IMR-90 (cell line): ENCODE measurements around the gene FCSK. TPM values are rescaled to one million over a fixed set of nuclear protein-coding genes. Genes with fewer than 3 reads are reported as not detected.

ENCODE experiments used
- ATAC-seq: fragments of 200-7000 bp; cut with Tn5 transposase; 2 replicates; pipeline ENCODE4 v1.9.1; 2020; ENCODE audit warnings: low read depth, mild to moderate bottlenecking, moderate library complexity
- BruUV-seq: library from RNA; stranded (reverse); fragments of 400-500 nt; replicated peaks from 2 replicates; lab custom pipeline; 2021; lab: Mats Ljungman, UMichigan
- CTCF ChIA-PET: fragments of 300-600 bp; formaldehyde crosslinking; extraction: SDS; loops from one replicate; lab custom pipeline; 2021; ENCODE audit warnings: antibody characterized with exemption; lab: Yijun Ruan, JAX
- POLR2A ChIA-PET: fragments of 300-600 bp; sonication (Branson Sonifier 250); formaldehyde crosslinking; loops from one replicate; lab custom pipeline; 2022; ENCODE audit warnings: antibody characterized with exemption; ENCODE audit not compliant: unreplicated experiment; lab: Charles Lee
- DNase-seq: peaks from one replicate; pipeline ENCODE4 v3.0.0; 2013
- H2AFZ ChIP-seq: replicated peaks from 2 replicates; pipeline ENCODE3; 2013; ENCODE audit warnings: low read length, mild to moderate bottlenecking; ENCODE audit not compliant: poor library complexity
- H2AK5ac ChIP-seq: 2 replicates; pipeline ENCODE4 v1.6.1; 2013; ENCODE audit warnings: low read depth, low read length, inconsistent platforms
- H2AK9ac ChIP-seq: replicated peaks from 2 replicates; pipeline ENCODE3; 2013; ENCODE audit warnings: mild to moderate bottlenecking, low read depth, low read length, moderate library complexity; ENCODE audit not compliant: poor library complexity
- H2BK120ac ChIP-seq: 2 replicates; pipeline ENCODE4 v1.6.1; 2013; ENCODE audit warnings: low read depth, low read length, inconsistent platforms
- H2BK15ac ChIP-seq: 3 replicates; pipeline ENCODE4 v1.6.1; 2013; ENCODE audit warnings: low read depth, low read length, inconsistent platforms
- H2BK20ac ChIP-seq: 2 replicates; pipeline ENCODE4 v1.6.1; 2013; ENCODE audit warnings: low read depth, mild to moderate bottlenecking, inconsistent platforms, low read length, moderate library complexity
- H2BK5ac ChIP-seq: 2 replicates; pipeline ENCODE4 v1.6.1; 2013; ENCODE audit warnings: mild to moderate bottlenecking, low read depth, low read length, inconsistent platforms; ENCODE audit not compliant: poor library complexity, severe bottlenecking
- H3K14ac ChIP-seq: replicated peaks from 2 replicates; pipeline ENCODE4 v1.6.1; 2013; ENCODE audit warnings: low read depth, low read length, inconsistent platforms
- H3K18ac ChIP-seq: 2 replicates; pipeline ENCODE4 v1.6.1; 2013; ENCODE audit warnings: low read depth, low read length, control low read depth
- H3K23ac ChIP-seq: 2 replicates; pipeline ENCODE4 v1.6.1; 2013; ENCODE audit warnings: low read depth, low read length, inconsistent platforms
- H3K27ac ChIP-seq: 2 replicates; pipeline ENCODE4 v1.5.1; 2013; ENCODE audit warnings: mild to moderate bottlenecking, control low read depth, low read length; ENCODE audit not compliant: insufficient read depth
- H3K27me3 ChIP-seq: 2 replicates; pipeline ENCODE4 v1.6.1; 2013; ENCODE audit warnings: low read length; ENCODE audit not compliant: control insufficient read depth, insufficient read depth
- H3K36me3 ChIP-seq: 2 replicates; pipeline ENCODE4 v1.6.1; 2013; ENCODE audit warnings: low read length, mixed read lengths; ENCODE audit not compliant: control insufficient read depth, insufficient read depth
- H3K4ac ChIP-seq: 2 replicates; pipeline ENCODE4 v1.6.1; 2013; ENCODE audit warnings: low read depth, low read length, inconsistent platforms
- H3K4me1 ChIP-seq: 2 replicates; pipeline ENCODE4 v1.6.1; 2013; ENCODE audit warnings: low read length, mixed read lengths; ENCODE audit not compliant: control insufficient read depth, insufficient read depth
- H3K4me2 ChIP-seq: 2 replicates; pipeline ENCODE4 v1.6.1; 2013; ENCODE audit warnings: low read depth, mild to moderate bottlenecking, control low read depth, low read length, moderate library complexity
- H3K4me3 ChIP-seq: 2 replicates; pipeline ENCODE4 v1.5.1; 2013; ENCODE audit warnings: low read depth, mild to moderate bottlenecking, control low read depth, low read length, moderate library complexity; ENCODE audit not compliant: insufficient read depth
- H3K56ac ChIP-seq: 2 replicates; pipeline ENCODE4 v1.6.1; 2013; ENCODE audit warnings: low read length, inconsistent platforms; ENCODE audit not compliant: insufficient read depth; ENCODE audit errors: extremely low read depth
- H3K79me1 ChIP-seq, 2 experiments: 2 replicates each; pipeline ENCODE4 v1.6.1; 2013; ENCODE audit warnings: low read length in 2 of 2, inconsistent platforms in 1 of 2, low read depth in 1 of 2
- H3K9ac ChIP-seq: 2 replicates; pipeline ENCODE4 v1.6.1; 2013; ENCODE audit warnings: low read depth, low read length, control low read depth
- H3K9me1 ChIP-seq: 2 replicates; pipeline ENCODE4 v1.6.1; 2013; ENCODE audit warnings: low read length, inconsistent platforms; ENCODE audit not compliant: insufficient read depth
- H3K9me3 ChIP-seq: 2 replicates; pipeline ENCODE4 v1.6.1; 2013; ENCODE audit warnings: low read length; ENCODE audit not compliant: control insufficient read depth, insufficient read depth
- H4K20me1 ChIP-seq: 2 replicates; pipeline ENCODE4 v1.6.1; 2013; ENCODE audit warnings: low read length, inconsistent platforms; ENCODE audit not compliant: insufficient read depth
- H4K5ac ChIP-seq: 2 replicates; pipeline ENCODE4 v1.6.1; 2013; ENCODE audit warnings: mild to moderate bottlenecking, low read depth, low read length, control low read depth
- H4K8ac ChIP-seq, 2 experiments: 2 replicates each; pipeline ENCODE4 v1.6.1; 2013; ENCODE audit warnings: low read depth in 2 of 2, low read length in 2 of 2, control low read depth in 1 of 2, inconsistent platforms in 1 of 2
- H4K91ac ChIP-seq: 2 replicates; pipeline ENCODE4 v1.6.1; 2013; ENCODE audit warnings: low read depth, low read length, inconsistent platforms; ENCODE audit not compliant: insufficient read depth
- BHLHE40 ChIP-seq: fragments of 150-350 bp; IDR thresholded peaks from 2 replicates; pipeline ENCODE4 v1.6.1; 2016; ENCODE audit warnings: mild to moderate bottlenecking, low read depth, low read length
- CHD1 ChIP-seq: IDR thresholded peaks from 2 replicates; pipeline ENCODE4 v1.6.1; 2012; ENCODE audit warnings: low read depth, low read length, improper control_type of control experiment
- CTCF ChIP-seq: conservative IDR thresholded peaks from 2 replicates; pipeline ENCODE4 v1.5.1; 2012; ENCODE audit warnings: mild to moderate bottlenecking, low read depth, low read length, improper control_type of control experiment
- FOS ChIP-seq: fragments of 150-350 bp; IDR thresholded peaks from 2 replicates; pipeline ENCODE4 v1.6.1; 2016; ENCODE audit warnings: low read depth, low read length
- MAFK ChIP-seq: IDR thresholded peaks from 2 replicates; pipeline ENCODE4 v1.6.1; 2012; ENCODE audit warnings: low read depth, low read length, improper control_type of control experiment
- MAZ ChIP-seq: IDR thresholded peaks from 2 replicates; pipeline ENCODE4 v1.6.1; 2012; ENCODE audit warnings: low read depth, mild to moderate bottlenecking, low read length, improper control_type of control experiment, moderate library complexity, borderline replicate concordance
- MXI1 ChIP-seq: IDR thresholded peaks from 2 replicates; pipeline ENCODE4 v1.6.1; 2012; ENCODE audit warnings: low read depth, mild to moderate bottlenecking, low read length, moderate library complexity, borderline replicate concordance
- NFE2L2 ChIP-seq: fragments of 150-350 bp; IDR thresholded peaks from 2 replicates; pipeline ENCODE4 v1.6.1; 2016; ENCODE audit warnings: low read depth, mild to moderate bottlenecking, low read length
- POLR2A ChIP-seq: IDR thresholded peaks from 2 replicates; pipeline ENCODE4 v1.6.1; 2012; ENCODE audit warnings: mild to moderate bottlenecking, low read depth, low read length
- RAD21 ChIP-seq: IDR thresholded peaks from 2 replicates; pipeline ENCODE4 v1.6.1; 2012; ENCODE audit warnings: low read length, improper control_type of control experiment
- RFX5 ChIP-seq: IDR thresholded peaks from 2 replicates; pipeline ENCODE4 v1.8.0; 2012; ENCODE audit warnings: low read depth, mild to moderate bottlenecking, low read length, moderate library complexity
- SMC3 ChIP-seq: fragments of 150-350 bp; IDR thresholded peaks from 2 replicates; pipeline ENCODE4 v1.6.1; 2016; ENCODE audit warnings: low read depth, mild to moderate bottlenecking, antibody characterized with exemption, low read length, moderate library complexity
- WGBS, 2 experiments: methylation state at CpG; one replicate each; pipeline versions ENCODE4 v1.1.5 to v1.1.7; 2013; ENCODE audit warnings: missing lambda C conversion rate in 2 of 2; ENCODE audit not compliant: insufficient read length in 1 of 2; ENCODE audit errors: extremely low coverage in 2 of 2; 5-methylcytosine and 5-hydroxymethylcytosine counted together
- dilution Hi-C: fragments of 300-500 bp; cut with HindIII; formaldehyde crosslinking; loops from one replicate; pipeline ENCODE4 v1.14.3; 2018; ENCODE audit warnings: low sequenced_read_pairs; ENCODE audit not compliant: unreplicated experiment
- in situ Hi-C: fragments of 300-500 bp; cut with MboI; formaldehyde crosslinking; loops from 3 replicates; pipeline ENCODE4 v1.14.3; 2019; ENCODE audit warnings: low sequenced_read_pairs, inconsistent platforms, mixed read lengths
- intact Hi-C: fragments of 100-400 bp; cut with micrococcal nuclease; formaldehyde crosslinking; loops from 2 replicates; pipeline ENCODE4 v1.10.0; 2022
- polyA plus RNA-seq, 3 experiments: library from polyadenylated mRNA; depleted of rRNA; stranded (reverse); fragments of >200 nt; gene quantifications; 2 replicates each; pipeline ENCODE4 v1.2.3, GENCODE V29; 2012; ENCODE audit warnings: low replicate concordance in 1 of 3
- total RNA-seq: library from RNA; depleted of rRNA; stranded (reverse); fragments of >200 nt; gene quantifications from 2 replicates; pipeline ENCODE4 v1.2.3, GENCODE V29; 2012

FCSK gene
- total and polyA plus RNA-seq, 2 of the 4 experiments (the other 2 are of a cell fraction), result 6.1 to 7.2 TPM

- Histone ChIP-seq H3K4me2 (no peak overlapping the region), H3K23ac (no peak overlapping the region), H2BK120ac (no peak overlapping the region), H4K20me1 (peaks cover 69% of the 10 kb centered on the region), H3K36me3 (peaks cover 7% of the 10 kb centered on the region), H4K5ac (no peak overlapping the region), H3K14ac (no peak overlapping the region), H2BK5ac (no peak overlapping the region), H2BK15ac (no peak overlapping the region), H4K8ac (no peak overlapping the region), H4K91ac (no peak overlapping the region), H3K4ac (no peak overlapping the region), H2AK5ac (no peak overlapping the region), H3K18ac (no peak overlapping the region), H3K9me1 (peaks cover 30% of the 10 kb centered on the region), H2BK20ac (no peak overlapping the region), H3K4me1 (no peaks in the 10 kb centered on the region; the same call in 1 of the 2 replicates), H2AFZ (no peak overlapping the region), H3K9me3 (no peaks in the 10 kb centered on the region), H3K27me3 (no peaks in the 10 kb centered on the region), H3K9ac (no peak overlapping the region), H3K56ac (no peak overlapping the region), H3K79me1 (peaks cover 29 to 84% of the 10 kb centered on the region in 2 experiments), H2AK9ac (no peak overlapping the region), H3K4me3 (no peak overlapping the region), H3K27ac (no peak overlapping the region)
- ATAC-seq, result no peak
- WGBS, 2 experiments, result 75% methylated on average over 3 of the region's 7 CpGs; no CpG with 5 or more reads in 1 of the 2 experiments
- no peak for DNase-seq
- in situ Hi-C loops, result no loop called here
- intact Hi-C loops, result no loop called here
- no TSS peak for BruUV-seq
- POLR2A ChIA-PET, result no interaction called here
- TF ChIP-seq NFE2L2, result no peak
- no peak for TF ChIP-seq BHLHE40
- TF ChIP-seq SMC3, result no peak
- no peak for TF ChIP-seq POLR2A
- TF ChIP-seq MAFK, result no peak
- TF ChIP-seq RFX5, result no peak
- TF ChIP-seq FOS, result no peak
- no peak for TF ChIP-seq RAD21
- TF ChIP-seq MXI1, result no peak
- no peak for TF ChIP-seq CHD1
- no peak for TF ChIP-seq MAZ
- TF ChIP-seq CTCF, result no peak
- dilution Hi-C loops, result no loop called here
- CTCF ChIA-PET, result no interaction called here
Measured at GRCh38 chr16:70417661-70418060, 36.7 kb upstream of the FCSK start.
